Measurements from ENCODE around the gene TM4SF1. TPM values are rescaled to one million over a fixed set of nuclear protein-coding genes. Genes with fewer than 3 reads are reported as not detected.

TM4SF1 gene
- total RNA-seq, 1 donor from 2014 or later, result 28.9 TPM

DNA sequence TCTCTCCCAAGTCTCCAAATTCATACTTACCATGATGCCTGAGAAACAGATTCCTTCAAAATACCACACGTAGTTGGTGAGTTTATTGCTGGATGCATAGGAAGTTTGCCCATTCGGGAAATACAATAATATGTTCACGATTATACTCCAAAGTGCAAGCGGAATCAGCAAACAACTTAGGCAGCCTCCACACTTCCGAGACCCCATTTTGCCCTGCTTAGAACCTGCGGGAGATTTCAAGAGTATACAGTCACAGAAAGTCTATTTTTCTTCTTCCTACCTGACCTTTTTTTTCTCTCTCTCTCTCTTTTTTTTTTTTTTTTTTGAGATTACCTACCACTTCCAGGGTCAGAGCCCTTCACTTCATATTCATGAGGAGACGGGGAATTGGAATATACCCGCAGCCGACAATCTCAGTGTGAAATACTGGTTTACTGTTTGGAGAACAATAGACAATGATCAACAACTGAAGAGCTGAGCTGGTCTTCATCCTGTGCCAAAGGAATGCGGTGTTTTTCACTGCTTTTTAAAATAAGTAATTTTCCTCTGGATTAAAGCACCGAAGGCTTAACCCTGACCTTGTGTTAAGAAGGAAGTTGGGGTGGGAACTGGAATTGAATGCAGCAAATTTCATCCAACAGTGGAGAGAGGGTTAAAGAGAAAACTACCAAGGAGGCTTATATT lies 44.1 kb downstream of the TM4SF1 start, which contains the start of gene TM4SF18:
Gene TM4SF18, minus strand, starts transcription at position 461 of the 684 bp plus-strand sequence. Its CDS starts 254 bp downstream, at position 207.
- Histone ChIP-seq H3K79me2 (ENCODE audit: insufficient read depth, low read length) (no peaks in the 10 kb centered on the region), H3K4me2 (ENCODE audit: low read length) (peak within 1 kb of the TSS; percentile 43), H3K36me3 (ENCODE audit: insufficient read depth, low read length) (no peaks in the 10 kb centered on the region), H3K9ac (ENCODE audit: low read length) (peak within 1 kb of the TSS; percentile 3), H3K27me3 (ENCODE audit: insufficient read depth, low read length) (no peaks in the 10 kb centered on the region), H3K4me3 (ENCODE audit: insufficient read depth, low read depth, low read length) (no peak within 1 kb of the TSS), H3K4me1 (ENCODE audit: insufficient read depth, low read length) (peaks cover 17% of the 10 kb centered on the region), H2AFZ (ENCODE audit: low read depth, low read length) (peak within 1 kb of the TSS; percentile 23), H3K27ac (ENCODE audit: low read depth, low read length) (no peak within 1 kb of the TSS), H4K20me1 (ENCODE audit: insufficient read depth, low read length) (no peaks in the 10 kb centered on the region), H3K9me3 (ENCODE audit: insufficient read depth, low read depth, low read length) (no peaks in the 10 kb centered on the region)
- no peak for TF ChIP-seq CTCF (IDR thresholded peaks at IDR 0.05; ENCODE audit: insufficient read depth, low read depth, low read length)
- TF ChIP-seq EZH2 (IDR thresholded peaks at IDR 0.05; ENCODE audit: insufficient read depth, low read length), result no peak
- FAIRE-seq (no peak), DNase-seq (ENCODE audit: low read depth) (no peak)
- Mint-ChIP-seq H3K27ac (ENCODE audit: unreplicated experiment) (peak within 1 kb of the TSS; percentile 18), H3K36me3 (ENCODE audit: low read depth, unreplicated experiment) (no peaks in the 10 kb centered on the region), H3K4me1 (ENCODE audit: low read depth, unreplicated experiment) (peaks cover 19% of the 10 kb centered on the region), H3K27me3 (ENCODE audit: low read depth, unreplicated experiment) (no peaks in the 10 kb centered on the region), H3K4me3 (ENCODE audit: unreplicated experiment) (peak within 1 kb of the TSS; percentile 8), H3K9me3 (ENCODE audit: unreplicated experiment) (no peaks in the 10 kb centered on the region)

DNA sequence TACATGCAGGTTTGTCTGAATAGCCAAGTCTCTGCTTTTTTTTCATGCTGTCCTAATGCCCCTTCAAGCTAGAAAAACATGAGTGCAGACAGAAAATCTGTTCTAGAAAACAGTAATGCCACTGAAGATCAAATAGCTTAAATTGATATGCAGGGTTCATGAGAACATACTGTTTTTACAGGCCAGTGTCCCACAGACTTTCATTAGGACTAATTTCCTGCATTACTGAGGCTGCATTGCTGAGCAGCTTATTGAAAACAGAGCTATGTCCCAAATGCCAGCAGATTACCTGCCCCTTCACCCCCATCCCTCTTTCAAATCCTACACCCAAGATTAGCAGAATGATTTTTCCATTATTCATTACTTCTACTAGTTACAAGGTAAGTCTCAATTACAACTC lies 44.7 kb downstream of the TM4SF1 start:
- H4K20me1 ChIP-seq (ENCODE audit: insufficient read depth, low read length), result no peaks in the 10 kb centered on the region
- H3K4me2 ChIP-seq (ENCODE audit: low read length), result peak overlapping the region; percentile 43
- Mint-ChIP-seq H3K27ac (ENCODE audit: unreplicated experiment) (peak overlapping the region; percentile 18), H3K9me3 (ENCODE audit: unreplicated experiment) (no peaks in the 10 kb centered on the region), H3K4me3 (ENCODE audit: unreplicated experiment) (peak overlapping the region; percentile 8), H3K36me3 (ENCODE audit: low read depth, unreplicated experiment) (no peaks in the 10 kb centered on the region), H3K27me3 (ENCODE audit: low read depth, unreplicated experiment) (no peaks in the 10 kb centered on the region), H3K4me1 (ENCODE audit: low read depth, unreplicated experiment) (peaks cover 19% of the 10 kb centered on the region)
- no peak for DNase-seq (ENCODE audit: low read depth)
- H3K27me3 ChIP-seq (ENCODE audit: insufficient read depth, low read length), result no peaks in the 10 kb centered on the region
- no peaks in the 10 kb centered on the region for H3K9me3 ChIP-seq (ENCODE audit: insufficient read depth, low read depth, low read length)
- no peak for FAIRE-seq
- TF ChIP-seq CTCF (IDR thresholded peaks at IDR 0.05; ENCODE audit: insufficient read depth, low read depth, low read length) (no peak), EZH2 (IDR thresholded peaks at IDR 0.05; ENCODE audit: insufficient read depth, low read length) (no peak)
- H2AFZ ChIP-seq (ENCODE audit: low read depth, low read length), result peak overlapping the region; percentile 0
- no peaks in the 10 kb centered on the region for H3K36me3 ChIP-seq (ENCODE audit: insufficient read depth, low read length)
- no peak overlapping the region for H3K4me3 ChIP-seq (ENCODE audit: insufficient read depth, low read depth, low read length)
- no peak overlapping the region for H3K27ac ChIP-seq (ENCODE audit: low read depth, low read length)
- peak overlapping the region; percentile 3 for H3K9ac ChIP-seq (ENCODE audit: low read length)
- peaks cover 17% of the 10 kb centered on the region for H3K4me1 ChIP-seq (ENCODE audit: insufficient read depth, low read length)
- no peaks in the 10 kb centered on the region for H3K79me2 ChIP-seq (ENCODE audit: insufficient read depth, low read length)

- Histone ChIP-seq H3K9ac (ENCODE audit: low read length) (no peak overlapping the region), H3K27ac (ENCODE audit: low read depth, low read length) (no peak overlapping the region), H3K4me3 (ENCODE audit: insufficient read depth, low read depth, low read length) (no peak overlapping the region), H3K4me1 (ENCODE audit: insufficient read depth, low read length) (peaks cover 17% of the 10 kb centered on the region), H3K36me3 (ENCODE audit: insufficient read depth, low read length) (no peaks in the 10 kb centered on the region), H3K27me3 (ENCODE audit: insufficient read depth, low read length) (no peaks in the 10 kb centered on the region), H2AFZ (ENCODE audit: low read depth, low read length) (no peak overlapping the region), H3K79me2 (ENCODE audit: insufficient read depth, low read length) (no peaks in the 10 kb centered on the region), H3K9me3 (ENCODE audit: insufficient read depth, low read depth, low read length) (no peaks in the 10 kb centered on the region), H3K4me2 (ENCODE audit: low read length) (peak overlapping the region; percentile 43), H4K20me1 (ENCODE audit: insufficient read depth, low read length) (no peaks in the 10 kb centered on the region)
- DNase-seq (ENCODE audit: low read depth), result no peak
- Mint-ChIP-seq H3K27me3 (ENCODE audit: low read depth, unreplicated experiment) (no peaks in the 10 kb centered on the region), H3K4me1 (ENCODE audit: low read depth, unreplicated experiment) (peaks cover 19% of the 10 kb centered on the region), H3K9me3 (ENCODE audit: unreplicated experiment) (no peaks in the 10 kb centered on the region), H3K27ac (ENCODE audit: unreplicated experiment) (peak overlapping the region; percentile 18), H3K36me3 (ENCODE audit: low read depth, unreplicated experiment) (no peaks in the 10 kb centered on the region), H3K4me3 (ENCODE audit: unreplicated experiment) (peak overlapping the region; percentile 8)
- no peak for FAIRE-seq
- no peak for TF ChIP-seq CTCF (IDR thresholded peaks at IDR 0.05; ENCODE audit: insufficient read depth, low read depth, low read length)
- no peak for TF ChIP-seq EZH2 (IDR thresholded peaks at IDR 0.05; ENCODE audit: insufficient read depth, low read length)
Observed at GRCh38 chr3:149332227-149332765, 45.2 kb downstream of the TM4SF1 start.
